ENCODE measurements around the gene HES3.

The HES3 gene

GRCh38 chr1:6287431-6287886 lies 43.5 kb downstream of the HES3 start:
- no peak for DNase-seq
- Histone ChIP-seq H3K36me3 (peaks cover 10% of the 10 kb centered on the region), H3K9me3 (ENCODE audit: severe bottlenecking) (no peaks in the 10 kb centered on the region), H3K27ac (no peak overlapping the region), H3K4me3 (ENCODE audit: low read depth, low read length) (no peak overlapping the region), H3K27me3 (ENCODE audit: insufficient read depth, low read depth, severe bottlenecking) (no peaks in the 10 kb centered on the region)
- no peak for TF ChIP-seq CTCF (IDR thresholded peaks at IDR 0.05; ENCODE audit: low read depth, low read length)

GRCh38 chr1:6288026-6288425 lies 44.0 kb downstream of the HES3 start:
- Histone ChIP-seq H3K36me3 (peaks cover 12% of the 10 kb centered on the region), H3K27me3 (ENCODE audit: insufficient read depth, low read depth, severe bottlenecking) (no peaks in the 10 kb centered on the region), H3K27ac (no peak overlapping the region)

GRCh38 chr1:6288665-6289064 lies 44.7 kb downstream of the HES3 start:
- no peak for TF ChIP-seq CTCF (IDR thresholded peaks at IDR 0.05; ENCODE audit: low read depth, low read length)
- no peaks in the 10 kb centered on the region for H3K9me3 ChIP-seq (ENCODE audit: severe bottlenecking)
- DNase-seq: no peak
- H3K4me3 ChIP-seq (ENCODE audit: low read depth, low read length): no peak overlapping the region
- no peak overlapping the region for H3K27ac ChIP-seq
- H3K27me3 ChIP-seq (ENCODE audit: insufficient read depth, low read depth, severe bottlenecking): no peaks in the 10 kb centered on the region
- peaks cover 19% of the 10 kb centered on the region for H3K36me3 ChIP-seq

More at GRCh38 chr1:6288026-6288425, 44.0 kb downstream of the HES3 start:
- TF ChIP-seq CTCF (IDR thresholded peaks at IDR 0.05; ENCODE audit: low read depth, low read length): no peak
- no peak for DNase-seq
- H3K4me3 ChIP-seq (ENCODE audit: low read depth, low read length): no peak overlapping the region
- H3K9me3 ChIP-seq (ENCODE audit: severe bottlenecking): no peaks in the 10 kb centered on the region

GRCh38 chr1:6292102-6292501 lies 48.1 kb downstream of the HES3 start:
- H3K4me3 ChIP-seq (ENCODE audit: low read depth, low read length): no peak overlapping the region
- TF ChIP-seq CTCF (IDR thresholded peaks at IDR 0.05; ENCODE audit: low read depth, low read length): no peak
- H3K27me3 ChIP-seq (ENCODE audit: insufficient read depth, low read depth, severe bottlenecking): no peaks in the 10 kb centered on the region
- no peak overlapping the region for H3K27ac ChIP-seq
- DNase-seq: no peak
- peaks cover 38% of the 10 kb centered on the region for H3K36me3 ChIP-seq
- no peaks in the 10 kb centered on the region for H3K9me3 ChIP-seq (ENCODE audit: severe bottlenecking)

GRCh38 chr1:6294080-6294889 lies 50.3 kb downstream of the HES3 start:
- no peak overlapping the region for H3K4me3 ChIP-seq (ENCODE audit: low read depth, low read length)
- H3K36me3 ChIP-seq: peaks cover 34% of the 10 kb centered on the region
- DNase-seq: no peak
- H3K27ac ChIP-seq: no peak overlapping the region
- TF ChIP-seq CTCF (IDR thresholded peaks at IDR 0.05; ENCODE audit: low read depth, low read length): no peak
- no peaks in the 10 kb centered on the region for H3K27me3 ChIP-seq (ENCODE audit: insufficient read depth, low read depth, severe bottlenecking)
- H3K9me3 ChIP-seq (ENCODE audit: severe bottlenecking): no peaks in the 10 kb centered on the region
